SU-DHL-6 (cell line): ENCODE results near the gene OR2A42.
"Not testable (repeated sequence)": the region's sequence is repeated elsewhere in the genome, so short reads cannot be mapped to it uniquely, and the experiment has no call there.

ENCODE experiments used
- EZH2phosphoT487 ChIP-seq: fragments of 200-600 bp; sonication (generic), shearing (Covaris generic); conservative IDR thresholded peaks from 2 replicates; pipeline ENCODE4 v1.6.1; 2018; ENCODE audit warnings: mild to moderate bottlenecking, antibody characterized with exemption, low read length, moderate library complexity, mixed read lengths
- TF ChIP-seq, protein P1 (sequence below): fragments of 200-600 bp; sonication (generic); IDR thresholded peaks from one replicate; pipeline ENCODE4 v1.5.1; 2017; ENCODE audit warnings: antibody characterized with exemption, mild to moderate bottlenecking, low read length, moderate library complexity; ENCODE audit not compliant: insufficient read depth, poor library complexity, severe bottlenecking

DNA sequence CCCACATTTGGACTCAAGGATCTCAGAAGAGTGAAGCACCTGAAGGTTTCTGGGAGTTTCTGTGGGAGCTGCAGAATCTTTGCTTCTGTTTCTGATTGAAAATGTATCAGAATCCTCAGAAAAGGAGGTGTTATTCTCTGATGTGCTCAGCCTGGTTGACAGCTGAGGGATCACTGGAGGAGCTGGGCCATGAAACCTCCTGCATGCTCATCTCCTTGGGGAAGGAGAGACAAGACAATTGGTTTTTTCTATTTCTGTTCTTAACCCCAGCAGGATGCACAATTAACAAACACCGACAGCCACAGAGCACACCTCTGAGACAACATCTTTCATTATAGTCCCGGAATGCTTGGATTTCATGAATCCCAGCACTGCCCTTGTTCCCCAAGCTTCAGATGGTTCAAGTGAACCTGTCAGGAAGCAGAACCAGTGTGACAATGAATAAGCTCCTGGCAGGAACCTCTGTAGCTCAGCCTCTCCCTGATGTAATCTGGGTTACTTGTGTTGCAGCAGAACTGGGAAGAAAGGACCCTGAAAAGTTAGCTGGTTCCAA is 799 bp downstream of the OR2A42 start:
- TF ChIP-seq EZH2phosphoT487, result not testable (repeated sequence)
- TF ChIP-seq, protein P1, sequence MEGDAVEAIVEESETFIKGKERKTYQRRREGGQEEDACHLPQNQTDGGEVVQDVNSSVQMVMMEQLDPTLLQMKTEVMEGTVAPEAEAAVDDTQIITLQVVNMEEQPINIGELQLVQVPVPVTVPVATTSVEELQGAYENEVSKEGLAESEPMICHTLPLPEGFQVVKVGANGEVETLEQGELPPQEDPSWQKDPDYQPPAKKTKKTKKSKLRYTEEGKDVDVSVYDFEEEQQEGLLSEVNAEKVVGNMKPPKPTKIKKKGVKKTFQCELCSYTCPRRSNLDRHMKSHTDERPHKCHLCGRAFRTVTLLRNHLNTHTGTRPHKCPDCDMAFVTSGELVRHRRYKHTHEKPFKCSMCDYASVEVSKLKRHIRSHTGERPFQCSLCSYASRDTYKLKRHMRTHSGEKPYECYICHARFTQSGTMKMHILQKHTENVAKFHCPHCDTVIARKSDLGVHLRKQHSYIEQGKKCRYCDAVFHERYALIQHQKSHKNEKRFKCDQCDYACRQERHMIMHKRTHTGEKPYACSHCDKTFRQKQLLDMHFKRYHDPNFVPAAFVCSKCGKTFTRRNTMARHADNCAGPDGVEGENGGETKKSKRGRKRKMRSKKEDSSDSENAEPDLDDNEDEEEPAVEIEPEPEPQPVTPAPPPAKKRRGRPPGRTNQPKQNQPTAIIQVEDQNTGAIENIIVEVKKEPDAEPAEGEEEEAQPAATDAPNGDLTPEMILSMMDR, result not testable (repeated sequence)
